ENCODE results near the gene MAGEA1.

MAGEA1 gene

GRCh38 chrX:153216926-153217325 is 37.8 kb downstream of the MAGEA1 start:
- no peak overlapping the region for H3K4me3 ChIP-seq (ENCODE audit: low read depth, low read length)

DNA sequence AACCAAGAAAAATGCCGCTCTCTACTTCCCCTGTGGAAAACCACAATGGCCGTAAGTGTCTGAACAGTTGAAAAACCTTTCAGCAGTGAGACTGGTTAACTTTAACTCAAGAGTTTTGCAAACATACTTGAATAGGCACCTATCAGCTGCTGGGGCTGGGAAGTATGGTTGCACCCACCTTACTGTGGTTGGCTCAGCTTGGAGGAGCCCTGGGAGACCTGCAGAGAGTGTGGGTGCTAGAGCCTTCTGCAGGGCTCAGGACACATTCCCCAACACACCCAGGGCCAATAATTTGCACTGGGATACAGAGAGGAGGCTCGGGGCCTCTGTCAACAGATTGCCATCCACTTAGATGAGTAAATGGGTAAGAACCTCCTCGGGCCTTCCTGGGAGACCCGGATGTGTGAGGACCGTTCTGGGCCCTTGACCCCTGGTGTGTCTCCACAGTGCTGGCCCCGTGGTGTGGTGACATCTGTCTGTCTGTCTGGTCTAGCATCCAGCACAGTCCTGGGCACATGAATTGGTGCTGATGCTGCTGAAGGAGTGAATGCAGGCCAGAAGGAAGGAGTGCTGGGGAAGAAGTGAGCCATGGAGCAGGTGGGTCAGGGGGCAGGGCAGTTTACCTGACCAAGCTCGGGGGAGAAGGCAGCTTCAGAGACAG is 46.5 kb downstream of the MAGEA1 start:
- TF ChIP-seq CTCF (IDR thresholded peaks at IDR 0.05; ENCODE audit: borderline replicate concordance, insufficient read depth, low read depth, low read length), result no peak
- H3K4me3 ChIP-seq (ENCODE audit: low read depth, low read length), result no peak overlapping the region

More at GRCh38 chrX:153216926-153217325, 37.8 kb downstream of the MAGEA1 start:
- no peak for TF ChIP-seq CTCF (IDR thresholded peaks at IDR 0.05; ENCODE audit: borderline replicate concordance, insufficient read depth, low read depth, low read length)

GRCh38 chrX:153226344-153227185 is 47.5 kb downstream of the MAGEA1 start:
- no peak for TF ChIP-seq CTCF (IDR thresholded peaks at IDR 0.05; ENCODE audit: borderline replicate concordance, insufficient read depth, low read depth, low read length)
- H3K4me3 ChIP-seq (ENCODE audit: low read depth, low read length), result no peak overlapping the region

Data from GM12875 (cell line).